Ovary (tissue), 3 donors: Measurements from ENCODE around the gene ACO2.

Source experiments
- CTCF ChIP-seq, 3 donors: fragments of 450-650 bp in 2 of 3; fragments of 200-600 bp in 1 of 3; IDR thresholded peaks; one replicate each; pipeline versions ENCODE4 v1.5.1 to v1.8.0; 2016 to 2022; ENCODE audit warnings: antibody characterized with exemption in 3 of 3, mild to moderate bottlenecking in 1 of 3
- POLR2A ChIP-seq: fragments of 450-650 bp; IDR thresholded peaks from one replicate; pipeline ENCODE4 v1.6.1; 2017; ENCODE audit warnings: antibody characterized with exemption, mild to moderate bottlenecking, moderate library complexity
- donor health status: DM: no; HTN: no; CAD: no.

- no peak for TF ChIP-seq POLR2A
- TF ChIP-seq CTCF (IDR thresholded peaks at IDR 0.05), result no peak
Observed at GRCh38 chr22:41436322-41437113, 32.4 kb upstream of the ACO2 start.
